ENCODE data around the gene C10orf105.

Gene C10orf105

DNA sequence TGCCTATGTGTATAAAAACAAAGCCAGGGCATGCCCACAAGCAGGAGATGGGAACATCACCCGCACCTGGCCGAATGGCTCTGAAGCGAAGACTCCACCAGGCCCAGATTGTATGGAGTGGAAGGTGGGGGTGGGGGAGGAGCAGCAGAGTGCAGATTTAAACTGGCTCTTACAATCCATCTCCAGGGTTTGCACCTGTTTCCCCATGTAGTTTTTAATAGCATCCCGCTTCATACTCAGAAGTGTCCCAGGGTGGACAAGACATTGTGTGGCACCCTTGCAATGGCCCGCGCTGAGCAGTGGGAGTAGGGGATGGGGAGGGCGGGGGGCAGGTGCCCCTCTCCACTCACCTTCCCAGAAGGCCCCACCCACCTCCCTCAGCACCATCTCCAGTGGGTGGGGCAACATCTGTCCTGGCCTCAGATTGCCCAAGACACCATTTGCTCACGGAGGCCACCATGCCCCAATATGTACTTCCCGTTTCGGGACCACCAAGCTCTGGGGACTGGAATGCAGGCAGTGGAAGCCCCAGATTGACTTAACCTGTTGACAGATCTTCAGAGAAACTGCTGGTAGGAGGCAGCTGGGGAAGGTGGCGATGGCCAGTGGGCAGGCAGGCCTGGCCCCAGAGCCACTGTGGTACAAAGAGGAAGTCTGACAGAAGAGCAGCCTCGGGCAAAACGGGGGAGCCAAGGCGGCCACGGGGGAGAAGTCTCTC is 30.7 kb upstream of the C10orf105 start:
- DNase-seq (ENCODE audit: low read depth), result no peak
- H3K27me3 ChIP-seq (replicated peaks; ENCODE audit: control insufficient read depth, insufficient read depth, low read length), result no peaks in the 10 kb centered on the region

GRCh38 chr10:71749396-71749795 is 29.8 kb upstream of the C10orf105 start:
- Histone ChIP-seq H3K4me1 (ENCODE audit: control insufficient read depth, insufficient read depth, low read length) (peaks cover 30% of the 10 kb centered on the region), H3K36me3 (ENCODE audit: control insufficient read depth, insufficient read depth, low read length, severe bottlenecking) (peaks cover 23% of the 10 kb centered on the region), H3K9me3 (ENCODE audit: control insufficient read depth, low read length) (no peaks in the 10 kb centered on the region), H3K4me3 (ENCODE audit: low read length) (no peak overlapping the region), H3K9ac (ENCODE audit: low read length) (peak overlapping the region; percentile 19), H3K27me3 (replicated peaks; ENCODE audit: control insufficient read depth, insufficient read depth, low read length) (no peaks in the 10 kb centered on the region)
- no peak for DNase-seq (ENCODE audit: low read depth)

More for the DNA sequence above, 30.7 kb upstream of the C10orf105 start:
- H3K9ac ChIP-seq (ENCODE audit: low read length), result no peak overlapping the region
- no peak overlapping the region for H3K4me3 ChIP-seq (ENCODE audit: low read length)
- H3K36me3 ChIP-seq (ENCODE audit: control insufficient read depth, insufficient read depth, low read length, severe bottlenecking), result peaks cover 23% of the 10 kb centered on the region
- peaks cover 30% of the 10 kb centered on the region for H3K4me1 ChIP-seq (ENCODE audit: control insufficient read depth, insufficient read depth, low read length)
- no peaks in the 10 kb centered on the region for H3K9me3 ChIP-seq (ENCODE audit: control insufficient read depth, low read length)

- peaks cover 30% of the 10 kb centered on the region for H3K4me1 ChIP-seq (ENCODE audit: control insufficient read depth, insufficient read depth, low read length)
- no peaks in the 10 kb centered on the region for H3K9me3 ChIP-seq (ENCODE audit: control insufficient read depth, low read length)
- H3K27me3 ChIP-seq (replicated peaks; ENCODE audit: control insufficient read depth, insufficient read depth, low read length), result no peaks in the 10 kb centered on the region
- H3K4me3 ChIP-seq (ENCODE audit: low read length), result no peak overlapping the region
- H3K9ac ChIP-seq (ENCODE audit: low read length), result peak overlapping the region; percentile 19
- peaks cover 23% of the 10 kb centered on the region for H3K36me3 ChIP-seq (ENCODE audit: control insufficient read depth, insufficient read depth, low read length, severe bottlenecking)
- DNase-seq (ENCODE audit: low read depth), result no peak
Observed at GRCh38 chr10:71748671-71749191, 29.2 kb upstream of the C10orf105 start.

GRCh38 chr10:71747551-71748523 is 28.3 kb upstream of the C10orf105 start:
- no peak for DNase-seq (ENCODE audit: low read depth)
- no peak overlapping the region for H3K4me3 ChIP-seq (ENCODE audit: low read length)
- H3K4me1 ChIP-seq (ENCODE audit: control insufficient read depth, insufficient read depth, low read length), result peaks cover 30% of the 10 kb centered on the region

GRCh38 chr10:71747039-71747531 is 27.5 kb upstream of the C10orf105 start:
- DNase-seq (ENCODE audit: low read depth), result no peak
- Histone ChIP-seq H3K4me1 (ENCODE audit: control insufficient read depth, insufficient read depth, low read length) (peaks cover 30% of the 10 kb centered on the region), H3K9me3 (ENCODE audit: control insufficient read depth, low read length) (peaks cover 9% of the 10 kb centered on the region)

More at GRCh38 chr10:71747551-71748523, 28.3 kb upstream of the C10orf105 start:
- peaks cover 22% of the 10 kb centered on the region for H3K36me3 ChIP-seq (ENCODE audit: control insufficient read depth, insufficient read depth, low read length, severe bottlenecking)
- no peak overlapping the region for H3K9ac ChIP-seq (ENCODE audit: low read length)
- no peaks in the 10 kb centered on the region for H3K27me3 ChIP-seq (replicated peaks; ENCODE audit: control insufficient read depth, insufficient read depth, low read length)
- peaks cover 3% of the 10 kb centered on the region for H3K9me3 ChIP-seq (ENCODE audit: control insufficient read depth, low read length)

GRCh38 chr10:71746344-71747037 is 26.9 kb upstream of the C10orf105 start:
- Histone ChIP-seq H3K9me3 (ENCODE audit: control insufficient read depth, low read length) (peaks cover 9% of the 10 kb centered on the region), H3K9ac (ENCODE audit: low read length) (no peak overlapping the region), H3K4me1 (ENCODE audit: control insufficient read depth, insufficient read depth, low read length) (peaks cover 30% of the 10 kb centered on the region), H3K36me3 (ENCODE audit: control insufficient read depth, insufficient read depth, low read length, severe bottlenecking) (peaks cover 9% of the 10 kb centered on the region), H3K27me3 (replicated peaks; ENCODE audit: control insufficient read depth, insufficient read depth, low read length) (no peaks in the 10 kb centered on the region), H3K4me3 (ENCODE audit: low read length) (no peak overlapping the region)
- no peak for DNase-seq (ENCODE audit: low read depth)

More at GRCh38 chr10:71747039-71747531, 27.5 kb upstream of the C10orf105 start:
- Histone ChIP-seq H3K27me3 (replicated peaks; ENCODE audit: control insufficient read depth, insufficient read depth, low read length) (no peaks in the 10 kb centered on the region), H3K9ac (ENCODE audit: low read length) (no peak overlapping the region), H3K4me3 (ENCODE audit: low read length) (no peak overlapping the region), H3K36me3 (ENCODE audit: control insufficient read depth, insufficient read depth, low read length, severe bottlenecking) (peaks cover 14% of the 10 kb centered on the region)

GRCh38 chr10:71745664-71746250 is 26.2 kb upstream of the C10orf105 start:
- no peak for DNase-seq (ENCODE audit: low read depth)
- peaks cover 31% of the 10 kb centered on the region for H3K4me1 ChIP-seq (ENCODE audit: control insufficient read depth, insufficient read depth, low read length)
- H3K27me3 ChIP-seq (replicated peaks; ENCODE audit: control insufficient read depth, insufficient read depth, low read length), result no peaks in the 10 kb centered on the region
- H3K36me3 ChIP-seq (ENCODE audit: control insufficient read depth, insufficient read depth, low read length, severe bottlenecking), result peaks cover 6% of the 10 kb centered on the region
- no peak overlapping the region for H3K9ac ChIP-seq (ENCODE audit: low read length)
- H3K9me3 ChIP-seq (ENCODE audit: control insufficient read depth, low read length), result peaks cover 9% of the 10 kb centered on the region
- no peak overlapping the region for H3K4me3 ChIP-seq (ENCODE audit: low read length)

DNA sequence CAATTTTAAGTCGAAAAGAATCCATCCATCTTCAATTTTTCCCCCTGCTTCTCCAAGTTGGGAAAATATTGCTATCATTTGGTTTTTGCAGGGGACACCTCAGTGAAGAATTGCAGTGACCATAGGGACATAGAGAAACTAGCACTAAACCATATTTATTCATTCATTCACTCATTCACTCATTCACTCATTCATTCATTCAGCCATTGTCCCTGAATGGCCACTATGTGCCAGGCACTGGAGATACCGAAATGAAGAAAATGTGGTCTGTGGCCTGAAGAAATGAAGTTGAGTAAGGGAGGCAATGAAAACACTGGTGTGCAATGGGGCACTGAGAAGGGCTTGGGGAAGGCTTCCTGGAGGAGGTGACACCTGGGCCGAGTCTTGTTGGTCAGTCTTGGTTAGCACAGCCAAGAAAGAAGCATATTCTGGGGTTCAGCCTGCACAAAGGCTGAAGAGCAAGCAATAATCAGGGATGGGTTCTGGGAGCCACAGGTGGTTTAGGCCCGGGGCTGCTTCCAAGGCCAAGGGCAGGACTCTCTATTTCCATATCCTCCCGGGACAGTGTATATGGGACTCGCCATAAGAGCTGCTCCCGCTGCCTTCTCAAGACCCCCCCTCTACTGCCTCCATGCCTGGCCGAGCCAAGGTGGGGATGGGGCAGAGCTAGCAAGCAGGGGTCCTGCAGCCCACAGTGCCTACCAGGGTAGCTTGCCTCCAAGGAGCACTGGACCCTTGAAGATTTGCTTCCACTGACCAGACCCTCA is 25.5 kb upstream of the C10orf105 start:
- DNase-seq (ENCODE audit: low read depth), result no peak
- Histone ChIP-seq H3K4me3 (ENCODE audit: low read length) (no peak overlapping the region), H3K4me1 (ENCODE audit: control insufficient read depth, insufficient read depth, low read length) (peaks cover 38% of the 10 kb centered on the region), H3K36me3 (ENCODE audit: control insufficient read depth, insufficient read depth, low read length, severe bottlenecking) (no peaks in the 10 kb centered on the region), H3K9ac (ENCODE audit: low read length) (no peak overlapping the region), H3K27me3 (replicated peaks; ENCODE audit: control insufficient read depth, insufficient read depth, low read length) (no peaks in the 10 kb centered on the region), H3K9me3 (ENCODE audit: control insufficient read depth, low read length) (peaks cover 9% of the 10 kb centered on the region)

DNA sequence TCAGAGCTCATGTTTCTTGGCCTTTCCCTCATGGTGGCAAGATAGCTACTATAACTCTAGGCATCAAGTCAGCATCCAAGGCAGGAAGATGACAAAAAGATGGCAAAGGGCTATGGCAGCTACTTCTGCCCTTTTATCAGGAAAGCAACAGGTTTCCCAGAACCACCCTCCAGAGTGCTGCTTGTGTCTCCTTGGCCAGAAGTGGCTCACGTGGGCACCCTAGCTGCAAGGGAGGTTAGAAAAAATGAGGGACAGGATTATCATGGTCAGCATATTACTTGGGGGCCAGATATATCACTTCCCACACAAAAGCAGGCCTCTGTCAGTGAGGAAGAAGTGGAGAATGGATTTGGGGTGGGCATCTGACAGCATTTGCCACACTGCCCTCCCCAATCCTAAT is 24.3 kb upstream of the C10orf105 start:
- H3K4me1 ChIP-seq (ENCODE audit: control insufficient read depth, insufficient read depth, low read length), result peaks cover 39% of the 10 kb centered on the region
- no peaks in the 10 kb centered on the region for H3K36me3 ChIP-seq (ENCODE audit: control insufficient read depth, insufficient read depth, low read length, severe bottlenecking)
- DNase-seq (ENCODE audit: low read depth), result no peak
- H3K27me3 ChIP-seq (replicated peaks; ENCODE audit: control insufficient read depth, insufficient read depth, low read length), result no peaks in the 10 kb centered on the region
- peaks cover 9% of the 10 kb centered on the region for H3K9me3 ChIP-seq (ENCODE audit: control insufficient read depth, low read length)
- no peak overlapping the region for H3K4me3 ChIP-seq (ENCODE audit: low read length)
- H3K9ac ChIP-seq (ENCODE audit: low read length), result no peak overlapping the region
